GM12878 (cell line): ENCODE results near the gene HID1. TPM values are rescaled to one million over a fixed set of nuclear protein-coding genes. Genes with fewer than 3 reads are reported as not detected.

Source experiments
- ATAC-seq: fragments of 200-7000 bp; cut with Tn5 transposase; 3 replicates; pipeline ENCODE4 v1.9.1; 2020; ENCODE audit warnings: mild to moderate bottlenecking, moderate library complexity
- BruUV-seq: library from RNA; stranded (reverse); fragments of 400-500 nt; replicated peaks from 2 replicates; lab custom pipeline; 2021; lab: Mats Ljungman, UMichigan
- CTCF ChIA-PET: fragments of 300-600 bp; sonication (Branson Sonifier 250); formaldehyde crosslinking; extraction: SDS; loops from one replicate; lab custom pipeline; 2021; ENCODE audit warnings: inconsistent platforms; lab: Yijun Ruan, JAX
- POLR2A ChIA-PET: fragments of 350-600 bp; formaldehyde crosslinking; extraction: SDS; loops from one replicate; lab custom pipeline; 2021; ENCODE audit warnings: inconsistent platforms; lab: Charles Lee
- RAD21 ChIA-PET: fragments of 300-600 bp; sonication (Branson Sonifier 250); formaldehyde crosslinking; loops from one replicate; lab custom pipeline; 2023; ENCODE audit warnings: antibody characterized with exemption; ENCODE audit not compliant: unreplicated experiment; lab: Charles Lee
- SMC1A ChIA-PET: fragments of 300-600 bp; sonication (Branson Sonifier 250); formaldehyde crosslinking; loops from one replicate; lab custom pipeline; 2023; ENCODE audit not compliant: unreplicated experiment, uncharacterized antibody; lab: Charles Lee
- DNase-seq: peaks from one replicate; pipeline ENCODE4 v3.0.0-alpha.2; 2011; ENCODE audit warnings: low read depth, low spot score
- FAIRE-seq: peaks from 3 replicates; lab custom pipeline; 2011; peaks lifted over from hg19 to GRCh38; lab: Jason Lieb, UNC
- H2AFZ ChIP-seq: 2 replicates; pipeline ENCODE4 v1.6.0; 2011; ENCODE audit warnings: low read depth, low read length, control low read depth; ENCODE audit not compliant: control insufficient read depth
- H3K27ac ChIP-seq: 2 replicates; pipeline ENCODE4 v1.5.1; 2011; ENCODE audit warnings: control low read depth; ENCODE audit not compliant: control insufficient read depth, insufficient read depth
- H3K27me3 ChIP-seq, 2 experiments: replicated peaks in 1 of 2; 2 replicates each; pipeline versions ENCODE4 v1.6.0 to v1.6.1; 2011; ENCODE audit warnings: low read length in 1 of 2; ENCODE audit not compliant: control insufficient read depth in 2 of 2, insufficient read depth in 2 of 2
- H3K36me3 ChIP-seq, 2 experiments: 2 replicates each; pipeline ENCODE4 v1.5.1; 2011; ENCODE audit warnings: low read length in 1 of 2; ENCODE audit not compliant: control insufficient read depth in 2 of 2, insufficient read depth in 2 of 2
- H3K4me1 ChIP-seq: 2 replicates; pipeline ENCODE4 v1.6.1; 2011; ENCODE audit warnings: mild to moderate bottlenecking, low read length, moderate library complexity, mixed read lengths; ENCODE audit not compliant: control insufficient read depth, insufficient read depth
- H3K4me2 ChIP-seq: 2 replicates; pipeline ENCODE4 v1.6.0; 2011; ENCODE audit warnings: control low read depth; ENCODE audit not compliant: control insufficient read depth, insufficient read depth
- H3K4me3 ChIP-seq: fragments of 200-600 bp; sonication (generic); 2 replicates; pipeline ENCODE4 v1.5.1; 2016
- H3K79me2 ChIP-seq: 2 replicates; pipeline ENCODE4 v1.6.0; 2011; ENCODE audit warnings: low read length; ENCODE audit not compliant: control insufficient read depth, insufficient read depth
- H3K9ac ChIP-seq: 2 replicates; pipeline ENCODE4 v1.8.0; 2011; ENCODE audit warnings: low read length, control low read depth, mixed read lengths; ENCODE audit not compliant: control insufficient read depth, insufficient read depth
- H3K9me3 ChIP-seq: replicated peaks from 3 replicates; pipeline ENCODE4 v1.5.1; 2011; ENCODE audit warnings: mild to moderate bottlenecking, low read length; ENCODE audit not compliant: control insufficient read depth, insufficient read depth
- H4K20me1 ChIP-seq: 2 replicates; pipeline ENCODE4 v1.6.0; 2011; ENCODE audit not compliant: control insufficient read depth, insufficient read depth
- HDAC2 ChIP-seq: fragments of 200-600 bp; sonication (generic); IDR thresholded peaks from 2 replicates; pipeline ENCODE4 v1.6.1; 2017
- NFYB ChIP-seq: IDR thresholded peaks from 2 replicates; pipeline ENCODE4 v1.6.1; 2011; ENCODE audit warnings: low read depth, mild to moderate bottlenecking, low read length, improper control_type of control experiment, moderate library complexity; ENCODE audit not compliant: insufficient read depth
- USF1 ChIP-seq: IDR thresholded peaks from 2 replicates; pipeline ENCODE4 v1.6.1; 2011; ENCODE audit warnings: borderline replicate concordance, low read depth, mild to moderate bottlenecking, moderate library complexity, mixed read lengths, low read length; ENCODE audit not compliant: insufficient read depth; ENCODE audit errors: extremely low read length
- WGBS: methylation state at CpG from one replicate; pipeline ENCODE4 v1.1.6; 2016; ENCODE audit warnings: low lambda C conversion rate; ENCODE audit not compliant: insufficient replicate concordance, insufficient coverage; ENCODE audit errors: missing lambda C conversion rate; 5-methylcytosine and 5-hydroxymethylcytosine counted together
- in situ Hi-C: fragments of 300-500 bp; cut with MboI; formaldehyde crosslinking; loops from 9 replicates; pipeline ENCODE4 v1.14.3; 2018; ENCODE audit warnings: mixed read lengths
- intact Hi-C: fragments of 100-400 bp; cut with micrococcal nuclease; formaldehyde crosslinking; loops from one replicate; pipeline ENCODE4 v1.14.2; 2022; ENCODE audit not compliant: unreplicated experiment
- polyA plus RNA-seq, 11 experiments: library from polyadenylated mRNA; depleted of rRNA in 4 of 11; unstranded in 6 of 11; stranded (reverse) in 5 of 11; fragments of >200 nt; fragmentation: Nextera tagmentation in 4 of 11; fragmentation: Illumina TruSeq in 1 of 11; extraction: Ambion mirVana in 4 of 11; extraction: Trizol in 1 of 11; gene quantifications; 1 replicate in 1 of 11; 2 replicates in 10 of 11; pipeline versions ENCODE4 v1.2.1 to v1.2.3, GENCODE V29; 2011 to 2016; ENCODE audit warnings: inconsistent platforms in 2 of 11, missing spikeins in 2 of 11, low read depth in 1 of 11
- total RNA-seq, 4 experiments: library from RNA; depleted of rRNA in 3 of 4; stranded (reverse); fragments of >200 nt in 3 of 4; fragmentation: Illumina TruSeq in 1 of 4; extraction: Trizol in 1 of 4; gene quantifications; 2 replicates each; pipeline versions ENCODE4 v1.2.1 to v1.2.3, GENCODE V29; 2013 to 2021
- TF ChIP-seq, protein P1 (sequence below): fragments of 450-650 bp; IDR thresholded peaks from 2 replicates; pipeline ENCODE4 v1.6.1; 2018; ENCODE audit warnings: borderline replicate concordance, mild to moderate bottlenecking; ENCODE audit not compliant: partially characterized antibody

HID1 gene
- total and polyA plus RNA-seq, 10 of the 15 experiments (the other 5 are each of a cell fraction or from before 2014, with no cell fraction given): 0.04 to 0.77 (median 0.32) TPM; not detected in 2

GRCh38 chr17:74924250-74924948 is 48.2 kb downstream of the HID1 start, which contains the start of gene OTOP2:
Gene OTOP2, plus strand, starts transcription at chr17:74924273. Its CDS starts 360 bp downstream, at chr17:74924633.
- no peak for FAIRE-seq
- ChIA-PET POLR2A (no interaction called here), CTCF (interaction anchor here (0.6 to 12.6 kb wide), 8 partner anchors 15 to 279 kb away, joined by 3 to 274 read pairs (median 3); no protein-coding TSS in a partner anchor), SMC1A (interaction anchor here (1.1 to 6.8 kb wide), 3 partner anchors 21 to 35 kb away, joined by 3 to 73 read pairs (median 4); no protein-coding TSS in a partner anchor), RAD21 (interaction anchor here (0.9 to 8.1 kb wide), 5 partner anchors 11 to 326 kb away, joined by 3 to 73 read pairs (median 4); no protein-coding TSS in a partner anchor)
- BruUV-seq: no TSS peak
- in situ Hi-C loops: loop anchor here (5.0 kb wide), 1 partner anchor 33 kb away; no protein-coding TSS in a partner anchor
- Histone ChIP-seq H3K4me3 (no peak within 1 kb of the TSS), H4K20me1 (no peaks in the 10 kb centered on the region), H3K27ac (no peak within 1 kb of the TSS), H3K36me3 (no peaks in the 10 kb centered on the region), H3K27me3 (peaks cover 11 to 16% of the 10 kb centered on the region in 2 experiments), H2AFZ (no peak within 1 kb of the TSS), H3K4me1 (no peaks in the 10 kb centered on the region), H3K9ac (no peak within 1 kb of the TSS), H3K4me2 (no peak within 1 kb of the TSS), H3K9me3 (no peaks in the 10 kb centered on the region), H3K79me2 (no peaks in the 10 kb centered on the region)
- intact Hi-C loops: no loop called here
- ATAC-seq: no peak
- no peak for DNase-seq
- WGBS: 9% methylated on average over 53 of the region's 54 CpGs
- TF ChIP-seq NFYB (no peak), HDAC2 (no peak), USF1 (no peak)
- TF ChIP-seq, protein P1, sequence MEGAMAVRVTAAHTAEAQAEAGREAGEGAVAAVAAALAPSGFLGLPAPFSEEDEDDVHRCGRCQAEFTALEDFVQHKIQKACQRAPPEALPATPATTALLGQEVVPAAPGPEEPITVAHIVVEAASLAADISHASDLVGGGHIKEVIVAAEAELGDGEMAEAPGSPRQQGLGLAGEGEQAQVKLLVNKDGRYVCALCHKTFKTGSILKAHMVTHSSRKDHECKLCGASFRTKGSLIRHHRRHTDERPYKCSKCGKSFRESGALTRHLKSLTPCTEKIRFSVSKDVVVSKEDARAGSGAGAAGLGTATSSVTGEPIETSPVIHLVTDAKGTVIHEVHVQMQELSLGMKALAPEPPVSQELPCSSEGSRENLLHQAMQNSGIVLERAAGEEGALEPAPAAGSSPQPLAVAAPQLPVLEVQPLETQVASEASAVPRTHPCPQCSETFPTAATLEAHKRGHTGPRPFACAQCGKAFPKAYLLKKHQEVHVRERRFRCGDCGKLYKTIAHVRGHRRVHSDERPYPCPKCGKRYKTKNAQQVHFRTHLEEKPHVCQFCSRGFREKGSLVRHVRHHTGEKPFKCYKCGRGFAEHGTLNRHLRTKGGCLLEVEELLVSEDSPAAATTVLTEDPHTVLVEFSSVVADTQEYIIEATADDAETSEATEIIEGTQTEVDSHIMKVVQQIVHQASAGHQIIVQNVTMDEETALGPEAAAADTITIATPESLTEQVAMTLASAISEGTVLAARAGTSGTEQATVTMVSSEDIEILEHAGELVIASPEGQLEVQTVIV: no peak
